Spleen (tissue), 11 donors: Measurements from ENCODE around the gene ANKRD6. TPM values are rescaled to one million over a fixed set of nuclear protein-coding genes. Genes with fewer than 3 reads are reported as not detected.
A peak's percentile ranks its signal among the peaks of the same experiment; 100 is the strongest.

Experiments used
- DNase-seq: peaks from one replicate; pipeline ENCODE4 v3.0.0-alpha.2; 2020
- H3K27ac ChIP-seq, 8 donors: fragments of 200-600 bp; sonication (generic) in 7 of 8; 1 replicate in 4 of 8; 2 replicates in 4 of 8; pipeline versions ENCODE4 v1.5.0 to v1.8.0; 2016 to 2021; ENCODE audit warnings: inconsistent platforms in 4 of 8, mild to moderate bottlenecking in 4 of 8, moderate library complexity in 1 of 8
- H3K27me3 ChIP-seq, 7 donors: fragments of 200-600 bp; sonication (generic) in 6 of 7; replicated peaks in 1 of 7; 1 replicate in 4 of 7; 2 replicates in 3 of 7; pipeline versions ENCODE4 v1.5.0 to v1.8.0; 2016 to 2021; ENCODE audit warnings: inconsistent platforms in 3 of 7, mild to moderate bottlenecking in 1 of 7
- H3K36me3 ChIP-seq, 6 donors: fragments of 200-600 bp; sonication (generic) in 5 of 6; 1 replicate in 4 of 6; 2 replicates in 2 of 6; pipeline versions ENCODE4 v1.5.0 to v1.8.0; 2016 to 2021; ENCODE audit warnings: inconsistent platforms in 2 of 6
- H3K4me1 ChIP-seq, 6 donors: fragments of 200-600 bp; sonication (generic) in 5 of 6; 1 replicate in 3 of 6; 2 replicates in 3 of 6; pipeline versions ENCODE4 v1.5.0 to v1.8.0; 2016 to 2021; ENCODE audit warnings: inconsistent platforms in 3 of 6
- H3K4me3 ChIP-seq, 8 donors: fragments of 200-600 bp; sonication (generic) in 7 of 8; 1 replicate in 4 of 8; 2 replicates in 4 of 8; pipeline versions ENCODE4 v1.5.0 to v1.8.0; 2016 to 2021; ENCODE audit warnings: inconsistent platforms in 4 of 8, mild to moderate bottlenecking in 4 of 8, moderate library complexity in 2 of 8
- H3K9me3 ChIP-seq, 8 donors: fragments of 200-600 bp; sonication (generic) in 7 of 8; 1 replicate in 4 of 8; 2 replicates in 4 of 8; pipeline versions ENCODE4 v1.5.0 to v1.8.0; 2016 to 2021; ENCODE audit warnings: inconsistent platforms in 4 of 8
- CTCF ChIP-seq, 11 experiments: fragments of 200-600 bp in 7 of 11; fragments of 450-650 bp in 4 of 11; sonication (generic) in 4 of 11; IDR thresholded peaks in 8 of 11; conservative IDR thresholded peaks in 3 of 11; 1 replicate in 7 of 11; 2 replicates in 4 of 11; pipeline versions ENCODE4 v1.4.0 to v1.8.0; 2016 to 2021; ENCODE audit warnings: antibody characterized with exemption in 11 of 11, inconsistent platforms in 4 of 11, mild to moderate bottlenecking in 1 of 11
- POLR2A ChIP-seq, 3 donors: fragments of 450-650 bp; IDR thresholded peaks; one replicate each; pipeline ENCODE4 v1.5.1; 2017; ENCODE audit warnings: antibody characterized with exemption in 3 of 3, mild to moderate bottlenecking in 1 of 3
- POLR2AphosphoS5 ChIP-seq, 3 donors: sonication (generic); formaldehyde crosslinking; IDR thresholded peaks; one replicate each; pipeline ENCODE4 v1.5.1; 2017; ENCODE audit warnings: antibody characterized with exemption in 3 of 3
- WGBS, 5 donors: extraction: QIAGEN DNeasy Blood & Tissue Kit in 3 of 5; methylation state at CpG; one replicate each; pipeline versions ENCODE4 v1.1.5 to v1.1.7; 2013 to 2018; 5-methylcytosine and 5-hydroxymethylcytosine counted together
- intact Hi-C: fragments of 100-400 bp; cut with DNase I; formaldehyde crosslinking; loops from one replicate; pipeline ENCODE4 v1.15.0; 2023; ENCODE audit warnings: low total_unique reads
- polyA plus RNA-seq, 3 donors: library from polyadenylated mRNA; stranded (reverse); fragments of 200-250 nt; gene quantifications; one replicate each; pipeline ENCODE4 v1.2.1, GENCODE V29; 2013
- total RNA-seq, 7 donors: library from RNA; depleted of rRNA in 3 of 7; stranded (reverse); fragments of >200 nt in 3 of 7; fragmentation: NEBNext Ultra II Directional in 4 of 7; extraction: Animal tissue kit (Norgen Biotek cat#: 25700) in 4 of 7; gene quantifications; one replicate each; pipeline versions ENCODE4 v1.1.0 to v1.2.1, GENCODE V29; 2016 to 2021
- donor health status: healthy with polysubstance abuse.
- donor health status: DM: no; HTN: no; CAD: no; lungs with moderate emphysema.
- donor health status: DM: no; HTN: no; CAD: no.
- donor health status: Bipolar disorder and iron deficiency.
- donor health status: healthy.
- donor health status: DM: no; HTN: no; CAD: no.
- donor health status: DM: yes; HTN: yes; CAD: no.

ANKRD6 gene
- total and polyA plus RNA-seq, 10 donors: 2.2 to 18.4 (median 7.7) TPM

- Histone ChIP-seq H3K4me3 (no peak overlapping the region), H3K4me1 (peaks cover 0 to 5% (median 0%) of the 10 kb centered on the region in 6 donors), H3K36me3 (peaks cover 0 to 6% (median 0%) of the 10 kb centered on the region in 6 donors), H3K27me3 (no peaks in the 10 kb centered on the region), H3K9me3 (no peaks in the 10 kb centered on the region), H3K27ac (no peak overlapping the region)
- WGBS, 5 donors: 93 to 97% (median 96%) methylated on average over 6 of the region's 6 CpGs
- intact Hi-C loops: loop anchor here (10.0 kb wide), 2 partner anchors 167 to 617 kb away; partner anchors contain the start of gene ANKRD6
- TF ChIP-seq POLR2A (IDR thresholded peaks at IDR 0.05) (no peak), POLR2AphosphoS5 (IDR thresholded peaks at IDR 0.05) (no peak), CTCF (IDR thresholded peaks at IDR 0.05 in 8 of 11, conservative IDR thresholded peaks at IDR 0.05 in 3 of 11) (no peak)
- no peak for DNase-seq
Observed at GRCh38 chr6:89602166-89602565, 169.2 kb downstream of the ANKRD6 start.

DNA sequence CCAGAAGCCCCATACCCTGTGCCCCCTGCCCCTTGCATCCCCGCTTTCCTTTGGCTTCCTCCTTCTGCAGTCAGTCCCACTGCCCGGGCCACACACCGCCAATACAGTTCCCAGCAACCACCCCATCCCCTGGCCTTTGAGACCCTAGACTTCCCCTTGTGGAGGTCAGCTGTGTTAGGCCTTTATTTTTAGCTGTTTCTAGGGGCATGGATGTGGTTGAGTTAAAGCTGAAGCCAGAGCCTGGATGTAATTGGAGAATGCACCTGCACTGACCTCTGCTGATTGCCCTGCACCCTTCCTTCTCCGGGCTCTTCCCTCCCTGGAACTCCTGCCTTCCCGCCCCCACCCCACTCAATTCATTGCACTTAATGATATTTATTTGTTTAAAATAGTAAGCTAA lies 171.7 kb downstream of the ANKRD6 start:
- no peak for DNase-seq
- Histone ChIP-seq H3K36me3 (peaks cover 0 to 6% (median 0%) of the 10 kb centered on the region in 6 donors), H3K27me3 (no peaks in the 10 kb centered on the region), H3K9me3 (no peaks in the 10 kb centered on the region), H3K27ac (no peak overlapping the region), H3K4me3 (no peak overlapping the region), H3K4me1 (no peaks in the 10 kb centered on the region)
- 76 to 89% (median 82%) methylated on average over 5 of the region's 5 CpGs for WGBS, 5 donors
- TF ChIP-seq POLR2AphosphoS5 (IDR thresholded peaks at IDR 0.05): no peak
- no peak for TF ChIP-seq CTCF (IDR thresholded peaks at IDR 0.05 in 8 of 11, conservative IDR thresholded peaks at IDR 0.05 in 3 of 11)
- TF ChIP-seq POLR2A (IDR thresholded peaks at IDR 0.05): no peak
- intact Hi-C loops: loop anchor here (10.0 kb wide), 2 partner anchors 170 to 620 kb away; partner anchors contain the start of gene ANKRD6

GRCh38 chr6:89605861-89606260 lies 172.9 kb downstream of the ANKRD6 start:
- Histone ChIP-seq H3K27me3 (no peaks in the 10 kb centered on the region), H3K4me1 (no peaks in the 10 kb centered on the region), H3K27ac (no peak overlapping the region), H3K4me3 (no peak overlapping the region), H3K9me3 (no peaks in the 10 kb centered on the region), H3K36me3 (peaks cover 0 to 6% (median 0%) of the 10 kb centered on the region in 6 donors)
- no peak for DNase-seq
- TF ChIP-seq POLR2AphosphoS5 (IDR thresholded peaks at IDR 0.05): no peak
- TF ChIP-seq CTCF (IDR thresholded peaks at IDR 0.05 in 8 of 11, conservative IDR thresholded peaks at IDR 0.05 in 3 of 11): no peak
- no peak for TF ChIP-seq POLR2A (IDR thresholded peaks at IDR 0.05)
- WGBS, 5 donors: 87 to 97% (median 91%) methylated on average over 5 of the region's 5 CpGs
- intact Hi-C loops: loop anchor here (10.0 kb wide), 2 partner anchors 171 to 621 kb away; partner anchors contain the start of gene ANKRD6

DNA sequence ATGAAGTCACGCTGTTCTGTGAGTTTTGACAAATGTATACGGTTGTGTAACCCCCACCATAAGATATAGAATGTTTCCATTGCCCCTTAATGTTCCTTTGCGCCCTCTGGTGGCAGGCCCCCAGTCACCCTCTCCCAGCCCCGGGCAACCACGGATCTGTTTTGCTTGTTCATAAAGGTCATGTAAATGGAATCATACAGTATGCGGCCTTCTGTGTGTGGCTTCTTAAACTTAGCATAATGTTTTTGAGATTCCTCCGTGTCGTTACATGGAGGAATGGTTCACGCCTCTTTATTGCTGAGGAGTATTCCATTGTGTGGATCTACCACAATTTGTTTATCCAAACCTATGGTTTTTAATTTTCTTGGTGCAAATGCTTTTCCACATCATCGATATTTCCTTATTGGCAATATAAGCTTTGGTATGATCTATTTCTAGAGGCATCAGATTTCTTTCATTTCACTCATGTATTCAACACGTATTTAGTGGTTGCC lies 177.2 kb downstream of the ANKRD6 start:
- Histone ChIP-seq H3K9me3 (no peaks in the 10 kb centered on the region), H3K36me3 (peaks cover 0 to 6% (median 0%) of the 10 kb centered on the region in 6 donors), H3K4me3 (no peak overlapping the region), H3K27ac (no peak overlapping the region), H3K4me1 (no peaks in the 10 kb centered on the region), H3K27me3 (no peaks in the 10 kb centered on the region)
- peak; percentile 91 for DNase-seq
- intact Hi-C loops: no loop called here
- peak; percentile 73 to 90 (median 87) for TF ChIP-seq CTCF (IDR thresholded peaks at IDR 0.05 in 8 of 11, conservative IDR thresholded peaks at IDR 0.05 in 3 of 11)
- no peak for TF ChIP-seq POLR2AphosphoS5 (IDR thresholded peaks at IDR 0.05)
- WGBS, 5 donors: 41 to 54% (median 47%) methylated on average over 11 of the region's 11 CpGs
